Stimulated activated CD8-positive, alpha-beta memory T cell treated with anti-CD3 and anti-CD28 coated beads, Interleukin-4, amount 100 ng/mL, for 4 hours (primary cell): ENCODE data around the gene SLX9.
"Not testable (repeated sequence)": the region's sequence is repeated elsewhere in the genome, so short reads cannot be mapped to it uniquely, and the experiment has no call there.

Source experiments
- DNase-seq, 2 donors: peaks; one replicate each; pipeline ENCODE4 v3.0.0-alpha.2; 2020; ENCODE audit warnings: low read depth in 2 of 2, low spot score in 1 of 2

SLX9 gene

GRCh38 chr21:44975720-44976555 is 36.1 kb downstream of the SLX9 start:
- no peak for DNase-seq

DNA sequence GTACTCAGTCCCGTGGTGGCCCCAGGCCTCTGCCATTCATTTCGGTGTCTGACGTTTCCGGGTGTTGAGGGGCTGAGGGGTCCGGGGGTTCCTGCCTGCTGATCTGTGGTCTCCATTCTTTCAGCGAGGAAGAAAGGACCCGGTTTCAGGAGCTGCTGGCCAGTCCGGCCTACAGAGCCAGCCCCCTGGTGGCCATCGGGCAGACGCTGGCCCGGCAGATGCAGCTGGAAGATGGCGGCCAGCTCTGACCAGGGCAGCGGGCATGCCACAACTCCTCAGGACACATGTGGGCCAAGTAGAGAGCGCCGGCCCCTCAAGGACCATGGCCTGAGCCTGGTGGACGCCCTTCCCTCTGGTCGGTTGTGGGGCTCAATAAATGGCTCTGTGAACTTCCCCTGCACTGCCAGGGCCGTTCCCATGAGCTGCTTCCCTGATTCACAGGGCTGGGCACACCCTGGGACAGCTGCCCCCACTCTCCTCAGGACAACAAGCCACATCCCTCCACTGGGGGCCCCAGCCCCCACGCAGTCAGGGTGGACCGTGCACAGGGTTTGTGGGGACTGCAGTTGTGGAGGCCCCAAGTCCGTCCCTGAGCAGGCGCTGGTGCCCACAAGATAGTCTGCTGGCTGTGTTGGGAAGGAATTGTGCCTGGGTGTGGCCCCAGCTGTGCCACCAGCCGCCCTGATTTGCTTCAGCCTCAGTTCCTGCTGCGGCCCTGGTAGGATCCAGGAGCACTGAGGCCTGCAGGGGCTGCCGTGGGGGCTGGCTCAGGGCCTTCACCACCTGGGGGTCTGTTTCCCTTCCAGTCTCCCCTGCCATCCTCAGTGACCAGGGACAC is 36.9 kb downstream of the SLX9 start:
- not testable (repeated sequence) for DNase-seq

DNA sequence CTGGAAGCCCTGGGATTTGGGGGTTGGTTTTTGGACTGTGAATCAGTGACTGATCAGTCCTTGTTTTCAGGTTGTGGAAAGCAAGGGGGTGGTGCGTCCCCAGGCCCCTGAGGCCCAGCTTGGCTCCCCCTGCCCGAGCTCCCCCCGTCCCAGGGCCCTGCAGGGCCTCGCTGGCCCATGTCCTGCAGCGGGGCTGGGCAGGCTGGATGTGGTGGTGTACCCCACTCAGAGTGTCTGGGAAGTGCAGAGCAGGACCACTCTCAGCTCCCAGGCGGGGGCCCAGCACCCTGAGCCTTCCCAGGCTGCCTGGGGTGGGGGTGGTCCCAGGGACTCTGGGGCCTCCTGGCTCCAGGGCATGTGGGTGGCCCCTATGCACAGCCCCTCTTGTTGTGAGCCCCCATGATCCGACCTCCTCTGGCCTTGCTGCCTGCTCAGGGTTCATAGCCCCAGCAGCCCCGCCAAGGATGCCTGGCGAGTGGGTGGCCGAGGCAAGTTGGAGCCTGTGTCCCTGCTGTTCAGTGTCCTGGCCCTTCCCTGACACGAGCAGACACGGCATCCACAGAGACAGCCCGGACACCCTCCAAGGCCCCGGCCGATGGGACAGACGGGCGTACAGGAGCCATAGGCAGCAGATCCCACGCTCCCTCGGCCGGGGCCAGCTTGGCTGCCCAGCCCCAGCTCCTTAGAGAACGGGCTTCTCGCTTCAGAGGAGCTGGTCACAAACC is 37.9 kb downstream of the SLX9 start:
- DNase-seq = no peak

GRCh38 chr21:44979687-44980561 is 40.1 kb downstream of the SLX9 start:
- no peak for DNase-seq

GRCh38 chr21:44980562-44981489 is 41.0 kb downstream of the SLX9 start:
- no peak for DNase-seq

GRCh38 chr21:44982558-44983250 is 42.9 kb downstream of the SLX9 start:
- no peak for DNase-seq

- no peak for DNase-seq
Observed at GRCh38 chr21:44983421-44984206, 43.8 kb downstream of the SLX9 start.

DNA sequence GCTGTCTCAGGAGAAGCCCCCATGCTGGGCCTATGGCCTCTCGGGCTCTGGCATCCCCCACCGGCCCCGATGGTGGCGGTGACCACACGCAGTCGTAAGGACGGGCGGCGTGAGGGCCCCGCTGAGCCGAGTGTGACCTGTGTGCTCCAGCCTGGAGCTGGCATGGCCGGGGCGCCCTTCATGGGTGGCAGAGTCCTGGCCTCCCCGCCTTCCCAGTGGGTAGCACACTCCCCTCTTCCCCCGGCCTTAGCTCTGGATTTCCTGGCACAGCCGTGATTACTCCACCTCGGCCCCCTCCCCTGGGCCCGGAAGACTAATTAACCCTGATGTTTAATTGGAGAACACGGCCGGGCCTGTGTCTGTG is 44.6 kb downstream of the SLX9 start:
- DNase-seq = no peak

GRCh38 chr21:44984792-44985440 is 45.1 kb downstream of the SLX9 start:
- DNase-seq = no peak

DNA sequence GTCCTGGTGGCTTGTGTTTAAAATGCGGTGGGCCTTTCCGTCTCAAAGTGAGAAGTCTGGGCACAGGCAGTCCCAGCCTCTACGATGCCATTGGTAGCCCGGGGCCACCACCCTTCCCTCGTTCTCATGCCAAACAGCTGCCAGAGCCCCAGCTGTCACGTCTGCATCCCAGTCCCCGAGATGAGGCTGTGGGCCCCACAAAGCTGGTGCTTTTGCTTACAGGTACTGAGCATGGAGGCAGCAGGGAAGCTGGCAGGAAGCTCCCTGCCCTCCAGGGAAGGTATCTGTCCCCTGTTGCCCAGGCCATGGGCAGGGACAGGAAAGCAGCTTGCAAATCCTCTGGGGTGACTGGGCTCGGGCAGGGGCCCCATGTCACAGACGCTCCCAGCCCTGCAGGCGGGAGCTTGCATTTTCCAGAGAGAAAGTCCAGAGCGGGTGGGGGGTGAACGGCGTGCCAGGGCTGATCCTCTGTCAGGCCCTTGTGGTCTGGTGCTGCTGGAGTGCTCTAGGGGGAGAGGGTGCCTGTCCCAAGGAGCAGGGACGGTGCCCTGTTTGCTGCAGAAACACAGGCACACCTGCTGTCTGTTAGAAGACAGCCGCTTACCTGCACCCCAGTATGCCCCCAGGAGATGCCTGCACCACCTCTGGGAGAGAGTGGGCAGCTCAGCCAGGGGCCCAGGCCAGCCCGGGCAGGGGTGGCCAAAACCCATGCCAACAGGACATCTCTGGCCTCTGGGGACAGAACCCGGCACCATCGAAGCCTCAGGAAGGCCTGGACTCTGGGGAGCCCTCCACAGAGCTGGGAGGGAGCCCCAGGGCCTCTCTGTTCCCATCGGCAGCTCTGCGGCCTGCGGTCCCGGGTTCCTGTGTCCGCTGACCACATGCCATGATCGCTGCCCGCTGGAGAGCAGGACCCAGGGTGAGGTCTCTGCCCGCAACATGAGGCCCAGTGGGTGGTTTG is 45.9 kb downstream of the SLX9 start:
- DNase-seq = no peak

GRCh38 chr21:44986471-44987291 is 46.9 kb downstream of the SLX9 start:
- DNase-seq = no peak

GRCh38 chr21:44987301-44987885 is 47.6 kb downstream of the SLX9 start:
- DNase-seq = no peak

GRCh38 chr21:44987886-44988606 is 48.2 kb downstream of the SLX9 start:
- no peak for DNase-seq

- no peak for DNase-seq
Observed at GRCh38 chr21:44988607-44989536, 49.0 kb downstream of the SLX9 start.
